Stromal cell of bone marrow (primary cell): ENCODE measurements around the gene NEDD4L.
"Not testable (repeated sequence)": the region's sequence is repeated elsewhere in the genome, so short reads cannot be mapped to it uniquely, and the experiment has no call there.

Source experiments
- DNase-seq: peaks from one replicate; pipeline ENCODE4 v3.0.0-alpha.2; 2012; ENCODE audit warnings: low read depth

The NEDD4L gene

GRCh38 chr18:58241026-58241679 is 197.1 kb downstream of the NEDD4L start:
- DNase-seq, result no peak

GRCh38 chr18:58241877-58242276 is 197.9 kb downstream of the NEDD4L start:
- peak; percentile 98 for DNase-seq

GRCh38 chr18:58242435-58242834 is 198.4 kb downstream of the NEDD4L start:
- DNase-seq, result no peak

GRCh38 chr18:58242968-58243367 is 198.9 kb downstream of the NEDD4L start:
- no peak for DNase-seq

DNA sequence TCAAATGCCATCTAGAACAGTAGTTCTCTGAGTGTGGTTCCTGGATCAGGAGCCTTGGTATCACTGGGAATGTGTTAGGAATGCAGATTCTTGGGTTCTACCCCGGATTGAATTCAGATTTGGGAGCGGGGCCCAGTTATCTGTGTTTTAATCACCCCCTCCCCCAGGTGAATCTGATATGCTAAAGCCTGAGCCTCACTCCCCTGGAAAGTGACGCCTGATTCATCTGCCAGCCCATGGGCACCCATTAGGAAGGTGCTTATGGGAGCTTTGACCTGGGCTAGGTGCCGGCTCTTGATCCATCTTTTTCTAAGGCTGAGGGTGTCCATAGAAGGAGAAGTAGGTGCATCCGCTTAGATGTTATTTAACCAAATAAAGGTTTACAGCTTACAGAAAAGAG is 199.4 kb downstream of the NEDD4L start:
- DNase-seq, result no peak

DNA sequence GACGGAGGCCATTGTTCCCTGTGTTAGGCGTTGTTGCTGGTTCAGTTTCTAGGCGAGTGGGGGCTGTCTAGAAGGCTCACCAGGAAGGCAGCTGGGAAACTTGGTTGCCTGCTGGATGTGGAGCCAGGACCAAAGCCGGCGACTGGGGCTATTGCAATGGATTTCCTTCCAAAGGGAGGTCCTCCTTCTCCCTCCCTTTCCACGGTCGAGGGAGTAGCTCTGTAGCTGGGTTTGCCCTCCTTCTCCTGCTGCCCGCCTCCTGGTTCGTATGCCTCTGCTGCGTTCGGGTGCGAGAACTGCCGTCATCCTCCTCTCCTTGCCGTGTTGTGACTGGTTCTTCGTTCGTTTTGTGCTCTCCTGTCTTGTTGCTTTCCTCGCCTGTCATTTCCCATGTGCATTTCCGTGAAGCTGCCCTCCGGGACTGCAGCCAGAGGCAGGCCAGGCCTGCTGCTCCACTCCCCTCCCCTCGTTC is 203.4 kb downstream of the NEDD4L start:
- no peak for DNase-seq

GRCh38 chr18:58249712-58250111 is 205.7 kb downstream of the NEDD4L start:
- no peak for DNase-seq

- no peak for DNase-seq
These were observed 207.4 kb downstream of the NEDD4L start for GRCh38 chr18:58251416-58251815.

DNA sequence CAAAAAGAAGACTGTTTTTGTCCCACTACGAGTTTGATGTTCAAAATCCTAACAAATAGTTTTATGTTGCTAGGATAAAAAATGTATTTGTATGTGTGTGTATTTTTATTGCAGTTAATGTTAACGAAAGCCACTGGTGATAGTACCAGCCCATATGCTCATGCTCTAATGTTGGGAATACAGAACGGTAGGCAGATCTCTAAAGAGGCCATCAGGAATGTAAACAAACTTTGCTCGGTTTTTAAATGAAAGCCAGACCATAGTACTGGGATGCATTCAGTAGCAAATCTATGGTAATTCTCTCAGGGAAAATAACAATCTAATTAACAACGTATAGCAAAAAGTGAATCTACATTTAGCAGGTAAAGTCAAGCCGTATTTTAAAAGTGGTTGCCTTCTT is 208.1 kb downstream of the NEDD4L start:
- no peak for DNase-seq

DNA sequence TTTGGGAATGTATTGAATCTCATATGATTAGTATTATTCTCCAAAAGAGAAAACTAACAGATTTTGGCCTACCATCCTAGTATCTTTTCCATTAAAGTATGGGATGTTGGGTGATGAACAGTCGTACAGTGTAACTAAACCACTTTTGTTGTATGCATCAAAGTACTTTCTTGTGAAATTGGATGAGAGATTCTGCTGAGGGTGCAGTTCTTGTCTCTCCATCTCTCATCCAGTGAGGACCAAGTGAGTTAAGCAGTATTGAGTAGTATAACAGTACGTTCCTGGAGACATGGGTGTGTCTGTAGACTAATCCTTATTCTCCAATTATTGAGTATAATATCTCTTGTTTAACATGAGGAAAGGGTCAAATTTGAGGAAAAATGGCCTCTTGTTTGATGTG is 209.3 kb downstream of the NEDD4L start:
- DNase-seq, result no peak

GRCh38 chr18:58253871-58254270 is 209.8 kb downstream of the NEDD4L start:
- no peak for DNase-seq

DNA sequence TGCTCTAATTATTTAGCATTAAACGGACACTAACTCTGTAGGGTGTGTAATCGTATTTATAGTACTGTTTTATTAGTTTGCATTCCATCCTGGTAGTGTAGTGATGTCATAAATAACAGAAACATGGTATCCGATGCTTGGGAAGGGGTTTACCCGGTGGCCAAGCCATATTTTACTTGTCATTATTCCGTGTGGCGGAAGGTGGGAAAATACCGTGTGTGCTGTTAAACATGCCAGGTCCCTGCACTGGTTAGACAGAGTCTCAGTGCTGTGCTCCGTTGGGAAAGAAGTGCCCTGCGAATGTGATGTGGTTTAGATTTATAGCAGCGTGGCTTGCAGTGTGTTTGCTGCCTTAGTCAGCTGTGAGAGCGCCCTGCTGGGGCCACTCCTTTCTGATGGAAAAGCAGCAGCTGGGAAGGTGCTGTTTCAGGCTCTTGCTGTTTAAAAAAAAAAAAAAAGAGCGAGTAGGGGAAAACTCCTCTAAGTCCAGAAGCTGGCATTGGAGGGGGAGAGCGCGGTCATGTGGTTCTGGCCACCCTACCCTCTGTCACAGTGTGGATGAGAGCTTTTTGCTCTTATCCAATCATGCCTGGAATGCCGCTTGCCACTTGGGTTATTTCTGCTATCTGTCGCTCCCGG is 211.0 kb downstream of the NEDD4L start:
- DNase-seq, result peak; percentile 22

GRCh38 chr18:58255701-58256311 is 211.8 kb downstream of the NEDD4L start:
- DNase-seq, result no peak

DNA sequence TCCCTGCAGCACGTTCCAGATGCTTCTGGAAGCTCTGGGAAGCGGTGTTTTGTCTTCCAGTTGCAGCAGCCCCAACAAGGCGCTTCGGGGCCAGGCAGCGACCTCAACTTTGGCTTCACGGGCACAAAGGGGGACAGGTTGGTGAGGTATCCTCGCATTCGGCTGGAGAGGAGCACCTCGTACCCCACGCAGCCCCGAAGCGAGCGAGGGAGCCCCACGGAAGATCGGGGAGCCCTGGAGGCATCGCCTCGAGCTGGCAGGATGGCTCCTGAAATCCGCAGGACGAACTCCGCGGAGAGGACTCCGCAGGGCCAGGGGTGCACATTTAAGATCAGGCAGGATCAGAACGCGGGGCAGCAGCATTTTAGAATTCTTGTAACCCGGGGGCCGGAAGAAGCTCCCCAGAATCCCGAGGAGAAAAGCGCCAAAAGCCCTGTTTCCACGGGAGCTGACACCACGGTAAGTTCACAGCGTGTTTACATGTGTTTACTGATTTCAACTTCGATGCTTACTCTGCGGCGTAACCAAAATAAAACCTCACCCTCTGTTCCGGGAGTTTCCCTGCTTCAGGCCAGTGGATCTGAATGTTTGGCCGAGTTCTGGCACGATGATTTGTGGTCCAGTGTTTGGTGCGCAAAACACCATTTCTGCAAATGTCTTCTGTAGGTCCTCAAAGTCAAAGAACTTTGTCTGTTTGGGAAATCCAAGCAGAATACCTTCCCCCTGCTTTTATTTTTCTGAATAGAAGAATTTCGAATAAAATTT is 212.5 kb downstream of the NEDD4L start:
- no peak for DNase-seq

DNA sequence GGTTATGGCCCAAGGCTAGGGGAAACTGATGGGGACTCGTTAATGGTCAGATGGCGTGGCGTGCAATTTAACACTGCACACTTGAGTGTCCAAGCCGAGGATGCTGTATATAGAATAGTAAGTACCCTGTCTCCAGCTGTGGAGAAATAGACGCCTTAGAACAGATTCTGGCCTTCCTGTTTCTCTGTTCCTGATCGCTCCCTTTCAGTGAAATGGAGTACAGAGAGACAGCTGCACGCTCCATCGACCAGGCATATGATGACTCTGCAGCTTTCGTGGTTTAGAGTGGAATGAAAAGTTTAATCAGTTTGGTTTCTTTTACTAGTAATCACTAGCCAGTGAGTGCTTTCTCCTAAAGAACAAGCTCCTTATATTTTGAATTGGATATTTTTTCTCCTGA is 213.4 kb downstream of the NEDD4L start:
- no peak for DNase-seq

GRCh38 chr18:58258692-58259342 is 214.8 kb downstream of the NEDD4L start:
- DNase-seq, result no peak

- DNase-seq, result no peak
These were observed 219.3 kb downstream of the NEDD4L start for GRCh38 chr18:58263055-58263957.

GRCh38 chr18:58264075-58264474 is 220.0 kb downstream of the NEDD4L start:
- DNase-seq, result no peak

- no peak for DNase-seq
These were observed 220.8 kb downstream of the NEDD4L start for GRCh38 chr18:58264840-58265239.

- DNase-seq, result not testable (repeated sequence)
These were observed 221.5 kb downstream of the NEDD4L start for GRCh38 chr18:58265489-58265888.

- no peak for DNase-seq
These were observed 222.3 kb downstream of the NEDD4L start for GRCh38 chr18:58266291-58266690.
